ENCODE measurements around the gene PKD1.

GRCh38 chr16:2177101-2177500, 41.4 kb upstream of the PKD1 start:
- no peak for TF ChIP-seq SUZ12 (IDR thresholded peaks at IDR 0.05)
- no peak for TF ChIP-seq NFRKB (IDR thresholded peaks at IDR 0.05)
- TF ChIP-seq ELF4 (IDR thresholded peaks at IDR 0.05) = no peak
